Lung (tissue), 12 donors: ENCODE results near the gene ADAMTS8. TPM values are rescaled to one million over a fixed set of nuclear protein-coding genes. Genes with fewer than 3 reads are reported as not detected.
A peak's percentile ranks its signal among the peaks of the same experiment; 100 is the strongest.

ENCODE experiments used
- ATAC-seq: fragments of 200-7000 bp; cut with Tn5 transposase; one replicate; pipeline ENCODE4 v1.9.1; 2020; ENCODE audit warnings: moderate number of reproducible peaks; ENCODE audit not compliant: insufficient read depth, low FRiP score
- DNase-seq, 3 donors: peaks; one replicate each; pipeline ENCODE4 v3.0.0-alpha.2; 2013 to 2017
- H3K27ac ChIP-seq, 2 donors: one replicate each; pipeline ENCODE4 v1.5.1; 2013; ENCODE audit warnings: mild to moderate bottlenecking in 2 of 2, moderate library complexity in 2 of 2, control low read depth in 1 of 2, inconsistent platforms in 1 of 2, low read depth in 1 of 2, low read length in 1 of 2
- H3K27me3 ChIP-seq, 3 donors: one replicate each; pipeline ENCODE4 v1.5.1; 2013; ENCODE audit warnings: low read length in 2 of 3; ENCODE audit not compliant: control insufficient read depth in 3 of 3, insufficient read depth in 3 of 3
- H3K36me3 ChIP-seq, 4 donors: one replicate each; pipeline ENCODE4 v1.5.1; 2013; ENCODE audit warnings: low read length in 4 of 4, mild to moderate bottlenecking in 1 of 4, moderate library complexity in 1 of 4; ENCODE audit not compliant: control insufficient read depth in 4 of 4, insufficient read depth in 4 of 4
- H3K4me1 ChIP-seq, 5 donors: one replicate each; pipeline ENCODE4 v1.5.1; 2013; ENCODE audit warnings: low read length in 5 of 5, mild to moderate bottlenecking in 2 of 5, moderate library complexity in 1 of 5; ENCODE audit not compliant: control insufficient read depth in 5 of 5, insufficient read depth in 5 of 5
- H3K4me3 ChIP-seq: one replicate; pipeline ENCODE4 v1.5.1; 2013; ENCODE audit warnings: mild to moderate bottlenecking, control low read depth, moderate library complexity
- H3K9ac ChIP-seq, 2 donors: one replicate each; pipeline ENCODE4 v1.5.1; 2013; ENCODE audit warnings: low read length in 2 of 2, control low read depth in 1 of 2; ENCODE audit not compliant: insufficient read depth in 1 of 2
- H3K9me3 ChIP-seq, 4 donors: one replicate each; pipeline ENCODE4 v1.5.1; 2013; ENCODE audit warnings: low read length in 3 of 4, mild to moderate bottlenecking in 1 of 4, moderate library complexity in 1 of 4; ENCODE audit not compliant: control insufficient read depth in 4 of 4, insufficient read depth in 3 of 4
- WGBS, 2 donors: extraction: QIAGEN DNeasy Blood & Tissue Kit; methylation state at CpG; one replicate each; pipeline ENCODE4 v1.1.7; 2013; 5-methylcytosine and 5-hydroxymethylcytosine counted together
- polyA plus RNA-seq, 2 donors: library from polyadenylated mRNA; stranded (reverse); fragments of 200-250 nt; gene quantifications; one replicate each; pipeline ENCODE4 v1.2.1, GENCODE V29; 2013
- total RNA-seq, 2 donors: library from RNA; depleted of rRNA in 1 of 2; stranded (reverse); fragments of >200 nt in 1 of 2; gene quantifications; one replicate each; pipeline ENCODE4 v1.2.1, GENCODE V29; 2014 to 2021
- TF ChIP-seq, protein P1 (sequence below): IDR thresholded peaks from 2 replicates; pipeline ENCODE4 v1.5.1; 2012; ENCODE audit warnings: mild to moderate bottlenecking; ENCODE audit errors: control extremely low read depth, extremely low read depth
- donor health status: control.
- donor health status: control.
- donor health status: Bipolar disorder and iron deficiency.
- donor health status: healthy.
- donor health status: DM: yes; HTN: yes; CAD: no.

Gene ADAMTS8
- total and polyA plus RNA-seq, 4 donors = 11.3 to 47.7 (median 22.1) TPM

DNA sequence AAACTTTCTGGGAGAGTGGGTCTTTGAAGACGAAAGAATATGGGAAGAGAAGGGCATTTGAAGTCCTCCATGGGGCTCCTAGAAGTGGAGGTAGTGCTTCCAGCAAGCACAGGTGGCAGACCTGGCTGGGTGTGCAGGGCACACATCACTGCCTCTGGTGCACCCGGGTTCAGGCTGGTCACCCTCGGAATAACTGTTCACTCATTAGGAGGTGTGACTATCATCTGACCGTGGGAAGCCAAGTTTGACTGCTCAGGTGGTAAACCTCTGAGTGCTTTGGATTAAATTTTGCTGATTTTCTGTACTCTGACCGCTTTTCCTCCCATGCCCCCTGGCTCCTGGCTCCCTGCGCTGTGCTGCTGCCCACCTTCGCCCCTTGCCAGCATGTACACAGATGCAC, 31.1 kb upstream of the ADAMTS8 start:
- no peak overlapping the region for H3K27ac ChIP-seq

DNA sequence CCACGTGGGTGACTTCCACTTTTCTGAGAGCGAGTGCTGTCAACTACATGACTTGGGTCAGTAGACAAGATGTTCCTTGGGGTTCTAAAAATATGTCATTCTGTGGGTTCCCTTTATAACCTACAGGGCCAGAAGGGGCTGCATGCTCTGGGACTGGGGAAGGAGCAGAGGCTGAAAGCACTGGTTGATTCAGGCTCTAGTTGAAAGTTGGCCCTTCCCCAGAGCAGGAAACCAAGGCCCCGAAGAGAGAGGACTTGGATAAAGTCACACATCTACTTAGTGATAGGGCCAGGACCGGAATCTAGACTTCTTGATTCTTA, 30.0 kb upstream of the ADAMTS8 start:
- DNase-seq (no peak), ATAC-seq (no peak)
- no peak overlapping the region for H3K4me3 ChIP-seq
- no peak overlapping the region for H3K9ac ChIP-seq
- TF ChIP-seq, protein P1, sequence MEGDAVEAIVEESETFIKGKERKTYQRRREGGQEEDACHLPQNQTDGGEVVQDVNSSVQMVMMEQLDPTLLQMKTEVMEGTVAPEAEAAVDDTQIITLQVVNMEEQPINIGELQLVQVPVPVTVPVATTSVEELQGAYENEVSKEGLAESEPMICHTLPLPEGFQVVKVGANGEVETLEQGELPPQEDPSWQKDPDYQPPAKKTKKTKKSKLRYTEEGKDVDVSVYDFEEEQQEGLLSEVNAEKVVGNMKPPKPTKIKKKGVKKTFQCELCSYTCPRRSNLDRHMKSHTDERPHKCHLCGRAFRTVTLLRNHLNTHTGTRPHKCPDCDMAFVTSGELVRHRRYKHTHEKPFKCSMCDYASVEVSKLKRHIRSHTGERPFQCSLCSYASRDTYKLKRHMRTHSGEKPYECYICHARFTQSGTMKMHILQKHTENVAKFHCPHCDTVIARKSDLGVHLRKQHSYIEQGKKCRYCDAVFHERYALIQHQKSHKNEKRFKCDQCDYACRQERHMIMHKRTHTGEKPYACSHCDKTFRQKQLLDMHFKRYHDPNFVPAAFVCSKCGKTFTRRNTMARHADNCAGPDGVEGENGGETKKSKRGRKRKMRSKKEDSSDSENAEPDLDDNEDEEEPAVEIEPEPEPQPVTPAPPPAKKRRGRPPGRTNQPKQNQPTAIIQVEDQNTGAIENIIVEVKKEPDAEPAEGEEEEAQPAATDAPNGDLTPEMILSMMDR = no peak
- H3K27me3 ChIP-seq = no peaks in the 10 kb centered on the region
- H3K36me3 ChIP-seq = peaks cover 5 to 45% (median 24%) of the 10 kb centered on the region in 4 donors
- peak overlapping the region in 1 of 2 donors; percentile 26 for H3K27ac ChIP-seq
- H3K4me1 ChIP-seq = peaks cover 0 to 44% (median 21%) of the 10 kb centered on the region in 5 donors
- no peaks in the 10 kb centered on the region for H3K9me3 ChIP-seq
- WGBS, 2 donors = 72 to 75% methylated on average over 4 of the region's 4 CpGs

More for the DNA sequence above, 31.1 kb upstream of the ADAMTS8 start:
- TF ChIP-seq, protein P1 = no peak
- no peak for DNase-seq
- 91 to 92% methylated on average over 7 of the region's 7 CpGs for WGBS, 2 donors
- Histone ChIP-seq H3K4me1 (peaks cover 0 to 33% (median 21%) of the 10 kb centered on the region in 5 donors), H3K9ac (no peak overlapping the region), H3K36me3 (peaks cover 5 to 52% (median 33%) of the 10 kb centered on the region in 4 donors), H3K27me3 (no peaks in the 10 kb centered on the region), H3K9me3 (no peaks in the 10 kb centered on the region), H3K4me3 (no peak overlapping the region)
- no peak for ATAC-seq

DNA sequence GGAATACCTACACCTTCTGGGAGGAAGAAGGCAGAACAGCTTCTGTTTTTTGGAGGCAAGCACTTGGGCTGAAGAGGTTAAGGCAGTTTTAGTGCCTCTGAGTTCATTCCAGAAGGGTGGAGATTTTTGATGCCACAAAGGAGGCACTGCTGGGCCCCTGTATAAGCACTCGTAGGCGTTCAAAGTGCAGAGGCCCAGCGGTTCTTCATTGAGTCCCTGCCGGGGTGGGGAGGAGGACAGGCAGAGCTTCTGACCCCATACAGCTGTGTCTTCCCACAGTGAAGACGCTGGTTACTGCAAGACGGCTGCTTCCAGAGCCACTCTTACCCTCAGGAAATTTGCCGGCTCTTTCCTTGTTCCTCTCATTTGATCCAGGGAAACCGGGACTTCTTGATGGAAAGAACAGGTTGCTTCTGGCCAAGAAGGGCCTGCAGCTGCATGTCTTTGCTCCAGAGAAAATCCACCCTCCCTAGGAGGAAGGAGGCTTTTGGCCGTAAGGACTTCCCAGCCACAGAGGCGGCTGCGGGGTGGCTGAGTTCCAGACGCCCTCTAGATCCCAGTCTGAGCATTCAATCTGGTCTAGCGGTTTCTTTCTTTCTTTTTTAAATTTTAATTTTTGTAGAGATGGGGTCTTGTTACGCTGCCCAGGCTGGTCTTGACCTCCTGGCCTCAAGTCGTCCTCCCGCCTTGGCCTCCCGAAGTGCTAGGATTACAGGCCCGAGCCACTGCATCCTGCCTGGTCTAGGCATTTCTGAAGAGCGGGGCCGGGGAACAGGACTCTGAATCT, 29.4 kb upstream of the ADAMTS8 start:
- peaks cover 2 to 39% (median 18%) of the 10 kb centered on the region in 4 donors for H3K36me3 ChIP-seq
- peaks cover 0 to 50% (median 21%) of the 10 kb centered on the region in 5 donors for H3K4me1 ChIP-seq
- DNase-seq (peak in 2 of 3 donors; percentile 54 to 72), ATAC-seq (no peak)
- TF ChIP-seq, protein P1 = no peak
- 72 to 85% methylated on average over 20 of the region's 20 CpGs for WGBS, 2 donors
- H3K9me3 ChIP-seq = no peaks in the 10 kb centered on the region
- H3K27me3 ChIP-seq = no peaks in the 10 kb centered on the region
- H3K27ac ChIP-seq = peak overlapping the region; percentile 30 to 43
- no peak overlapping the region for H3K9ac ChIP-seq
- H3K4me3 ChIP-seq = no peak overlapping the region

DNA sequence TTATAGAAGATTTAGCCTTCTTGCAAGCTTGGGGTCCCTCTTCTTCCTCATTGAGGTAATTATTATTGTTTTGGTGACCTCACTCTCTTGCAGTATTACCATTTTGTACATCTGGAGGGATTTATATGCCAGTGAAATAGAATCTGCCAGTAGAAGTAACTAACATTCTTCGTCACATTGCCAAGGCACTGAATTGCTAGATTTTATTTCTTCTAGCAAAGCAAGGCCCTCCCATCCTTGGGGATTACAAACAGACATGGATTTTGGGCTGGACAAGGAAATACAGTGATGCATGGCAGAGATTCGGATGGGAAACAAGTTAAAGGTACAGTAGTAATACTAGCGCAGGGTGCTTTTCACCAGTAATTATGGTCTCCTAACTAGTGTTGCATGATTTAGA, 27.9 kb upstream of the ADAMTS8 start:
- Histone ChIP-seq H3K36me3 (peaks cover 0 to 37% (median 11%) of the 10 kb centered on the region in 4 donors), H3K27ac (no peak overlapping the region), H3K27me3 (no peaks in the 10 kb centered on the region), H3K9ac (peak overlapping the region in 1 of 2 donors; percentile 11), H3K9me3 (no peaks in the 10 kb centered on the region), H3K4me3 (no peak overlapping the region), H3K4me1 (peaks cover 0 to 63% (median 21%) of the 10 kb centered on the region in 5 donors)
- ATAC-seq = no peak
- TF ChIP-seq, protein P1 = no peak
- no peak for DNase-seq
- WGBS, 2 donors = 85 to 93% methylated on average over 3 of the region's 3 CpGs
